K562 (cell line): ENCODE data around the gene TANC1. TPM values are rescaled to one million over a fixed set of nuclear protein-coding genes. Genes with fewer than 3 reads are reported as not detected.

ENCODE experiments used
- ATAC-seq: fragments of 200-7000 bp; cut with Tn5 transposase; 3 replicates; pipeline ENCODE4 v1.9.1; 2020; ENCODE audit warnings: moderate library complexity
- BruUV-seq: library from RNA; stranded (reverse); fragments of 400-500 nt; replicated peaks from 2 replicates; lab custom pipeline; 2021; lab: Mats Ljungman, UMichigan
- CTCF ChIA-PET: fragments of 300-600 bp; formaldehyde crosslinking; extraction: SDS; loops from one replicate; lab custom pipeline; 2021; ENCODE audit warnings: low intra/inter-chr PET ratio; lab: Yijun Ruan, JAX
- POLR2A ChIA-PET: fragments of 300-600, 350-650 bp; sonication (Branson Sonifier 250); formaldehyde crosslinking; extraction: SDS; loops from one replicate; lab custom pipeline; 2021; ENCODE audit warnings: antibody characterized with exemption, inconsistent platforms; lab: Yijun Ruan, JAX
- DNase-seq, 4 experiments: peaks; one replicate each; pipeline versions ENCODE4 v3.0.0 to v3.0.0-alpha.2; 2011 to 2018; ENCODE audit warnings: low spot score in 3 of 4, mixed read lengths in 3 of 4; ENCODE audit errors: extremely low read depth in 1 of 4
- FAIRE-seq: peaks from 2 replicates; lab custom pipeline; 2011; peaks lifted over from hg19 to GRCh38; lab: Jason Lieb, UNC
- H2AFZ ChIP-seq: 2 replicates; pipeline ENCODE4 v1.6.0; 2011; ENCODE audit warnings: low read depth, low read length, control low read depth, inconsistent platforms
- H3K27ac ChIP-seq: fragments of 200-600 bp; 3 replicates; pipeline ENCODE4 v1.8.0; 2011; ENCODE audit warnings: low read depth, mild to moderate bottlenecking, control low read depth, inconsistent platforms, low read length, moderate library complexity, mixed read lengths; ENCODE audit errors: extremely low read depth
- H3K27me3 ChIP-seq, 2 experiments: fragments of 300-600 bp in 1 of 2; 2 replicates in 1 of 2; 3 replicates in 1 of 2; pipeline versions ENCODE4 v1.6.0 to v1.8.0; 2011; ENCODE audit warnings: inconsistent platforms in 2 of 2, low read length in 2 of 2, mild to moderate bottlenecking in 1 of 2, mixed read lengths in 1 of 2, moderate library complexity in 1 of 2; ENCODE audit not compliant: control insufficient read depth in 2 of 2, insufficient read depth in 2 of 2
- H3K36me3 ChIP-seq: fragments of 300-600 bp; 3 replicates; pipeline ENCODE4 v1.8.0; 2011; ENCODE audit warnings: mild to moderate bottlenecking, low read length, inconsistent platforms; ENCODE audit not compliant: control insufficient read depth, insufficient read depth
- H3K4me1 ChIP-seq, 2 experiments: fragments of 200-600 bp in 1 of 2; replicated peaks in 1 of 2; 2 replicates in 1 of 2; 3 replicates in 1 of 2; pipeline versions ENCODE4 v1.5.1 to v1.8.0; 2011; ENCODE audit warnings: inconsistent platforms in 2 of 2, low read length in 2 of 2, mild to moderate bottlenecking in 1 of 2, mixed read lengths in 1 of 2, moderate library complexity in 1 of 2; ENCODE audit not compliant: control insufficient read depth in 2 of 2, insufficient read depth in 2 of 2
- H3K4me2 ChIP-seq: 2 replicates; pipeline ENCODE4 v1.6.1; 2011; ENCODE audit warnings: low read length, control low read depth, inconsistent platforms, mixed read lengths; ENCODE audit not compliant: insufficient read depth
- H3K4me3 ChIP-seq: fragments of 200-600 bp; sonication (generic), shearing (Covaris generic); 2 replicates; pipeline ENCODE4 v1.5.1; 2016; ENCODE audit warnings: control low read depth, inconsistent platforms
- H3K79me2 ChIP-seq: fragments of 200-600 bp; 3 replicates; pipeline ENCODE4 v1.8.0; 2011; ENCODE audit warnings: low read length, inconsistent platforms; ENCODE audit not compliant: control insufficient read depth, insufficient read depth
- H3K9ac ChIP-seq, 2 experiments: 2 replicates each; pipeline versions ENCODE4 v1.6.0 to v1.6.1; 2011; ENCODE audit warnings: low read depth in 2 of 2, low read length in 2 of 2, control low read depth in 1 of 2, inconsistent platforms in 1 of 2, mild to moderate bottlenecking in 1 of 2, mixed read lengths in 1 of 2; ENCODE audit not compliant: insufficient read depth in 1 of 2
- H3K9me1 ChIP-seq: one replicate; pipeline ENCODE4 v1.6.0; 2011; ENCODE audit warnings: inconsistent platforms, mild to moderate bottlenecking, low read length, moderate library complexity; ENCODE audit not compliant: control insufficient read depth, insufficient read depth
- H3K9me3 ChIP-seq: replicated peaks from 2 replicates; pipeline ENCODE4 v1.5.1; 2011; ENCODE audit warnings: low read depth, low read length, inconsistent platforms; ENCODE audit not compliant: control insufficient read depth, insufficient read depth
- H4K20me1 ChIP-seq: replicated peaks from 2 replicates; pipeline ENCODE4 v1.6.1; 2011; ENCODE audit warnings: low read length, inconsistent platforms, mixed read lengths; ENCODE audit not compliant: control insufficient read depth, insufficient read depth
- C11orf30 ChIP-seq: fragments of 450-650 bp; IDR thresholded peaks from 2 replicates; pipeline ENCODE4 v1.6.1; 2016; ENCODE audit warnings: low read depth, mild to moderate bottlenecking
- HDAC6 ChIP-seq: IDR thresholded peaks from 2 replicates; pipeline ENCODE4 v1.6.1; 2012; ENCODE audit warnings: low read depth, mild to moderate bottlenecking, control low read depth, inconsistent platforms, low read length, moderate library complexity
- ZNF121 ChIP-seq: sonication (generic); formaldehyde crosslinking; conservative IDR thresholded peaks from 2 replicates; pipeline ENCODE4 v1.8.0; 2022; ENCODE audit warnings: missing genetic modification reagents
- ZNF311 ChIP-seq: fragments of 250-450 bp; sonication (Bioruptor Pico); IDR thresholded peaks from 2 replicates; pipeline ENCODE4 v1.4.0; 2020; ENCODE audit warnings: mild to moderate bottlenecking, moderate library complexity
- WGBS: fragments of 100-300 bp; shearing (Covaris generic); methylation state at CpG from one replicate; pipeline ENCODE4 v1.1.6; 2016; ENCODE audit warnings: low coverage, mixed read lengths; ENCODE audit not compliant: insufficient coverage; ENCODE audit errors: missing lambda C conversion rate; 5-methylcytosine and 5-hydroxymethylcytosine counted together
- in situ Hi-C: fragments of 300-500 bp; cut with MboI; formaldehyde crosslinking; loops from 4 replicates; pipeline ENCODE4 v1.15.0; 2018; ENCODE audit warnings: inconsistent platforms, mixed read lengths
- intact Hi-C: fragments of 100-400 bp; cut with micrococcal nuclease; formaldehyde crosslinking; loops from 2 replicates; pipeline ENCODE4 v1.14.2; 2022
- polyA plus RNA-seq, 8 experiments: library from polyadenylated mRNA; depleted of rRNA in 4 of 8; stranded (reverse) in 5 of 8; unstranded in 3 of 8; fragments of >200 nt; fragmentation: Nextera tagmentation in 2 of 8; fragmentation: Illumina TruSeq in 1 of 8; extraction: Ambion mirVana in 2 of 8; extraction: Trizol in 1 of 8; gene quantifications; 2 replicates each; pipeline versions ENCODE4 v1.2.1 to v1.2.3, GENCODE V29; 2011 to 2014; ENCODE audit warnings: inconsistent platforms in 1 of 8, missing spikeins in 1 of 8
- total RNA-seq, 7 experiments: library from RNA; depleted of rRNA in 6 of 7; stranded (reverse); fragments of >200 nt in 6 of 7; fragmentation: Illumina TruSeq in 2 of 7; extraction: Trizol in 2 of 7; gene quantifications; 2 replicates each; pipeline versions ENCODE4 v1.2.1 to v1.2.3, GENCODE V29; 2011 to 2021; ENCODE audit warnings: low replicate concordance in 1 of 7

The TANC1 gene
- total and polyA plus RNA-seq, 9 of the 15 experiments (the other 6 are each of a cell fraction or from before 2014, with no cell fraction given), result under 0.01 to 0.20 (median 0.07) TPM; not detected in 1

GRCh38 chr2:159026170-159026569 is 57.7 kb downstream of the TANC1 start:
- H4K20me1 ChIP-seq, result no peaks in the 10 kb centered on the region
- TF ChIP-seq C11orf30 (0 out of 2 replicates have a peak, but pooled peaks have one; percentile 5), HDAC6 (no peak)
- TF ChIP-seq, all 486 proteins: peak for 1
- H3K4me3 ChIP-seq, result no peak overlapping the region
- WGBS, result 0% methylated on average over 2 of the region's 2 CpGs
- intact Hi-C loops (no loop called here), in situ Hi-C loops (no loop called here)
- H3K79me2 ChIP-seq, result no peaks in the 10 kb centered on the region
- peaks cover 2% of the 10 kb centered on the region for H3K9me1 ChIP-seq
- DNase-seq, result no peak
- no peak overlapping the region for H3K27ac ChIP-seq
- no peak overlapping the region for H3K4me2 ChIP-seq
- H3K9me3 ChIP-seq, result no peaks in the 10 kb centered on the region
- no peak overlapping the region for H3K9ac ChIP-seq
- H3K36me3 ChIP-seq, result no peaks in the 10 kb centered on the region
- POLR2A ChIA-PET, result interaction anchor here (0.8 kb wide), 1 partner anchor 149 kb away, joined by 3 read pairs; no protein-coding TSS in a partner anchor
- no peak overlapping the region for H2AFZ ChIP-seq
- CTCF ChIA-PET, result no interaction called here
- no peak for ATAC-seq
- no TSS peak for BruUV-seq
- no peak for FAIRE-seq
- H3K4me1 ChIP-seq, result peaks cover 6 to 11% of the 10 kb centered on the region in 2 experiments; a peak in 4 of 5 replicates
- H3K27me3 ChIP-seq, result peaks cover 2 to 15% of the 10 kb centered on the region in 2 experiments; a peak in 3 of 5 replicates

- no peaks in the 10 kb centered on the region for H3K36me3 ChIP-seq
- intact Hi-C loops, result no loop called here
- peaks cover 2 to 26% of the 10 kb centered on the region in 2 experiments; a peak in 4 of 5 replicates for H3K27me3 ChIP-seq
- no TSS peak for BruUV-seq
- no peaks in the 10 kb centered on the region for H3K79me2 ChIP-seq
- peak; percentile 33; the same call in 1 of the 2 replicates for TF ChIP-seq ZNF121 (CRISPR knock-in tag)
- TF ChIP-seq ZNF311, result no peak
- ChIA-PET POLR2A (no interaction called here), CTCF (no interaction called here)
- DNase-seq, result no peak
- no peaks in the 10 kb centered on the region for H4K20me1 ChIP-seq
- no peak overlapping the region for H3K27ac ChIP-seq
- H3K4me1 ChIP-seq, result peaks cover 7 to 13% of the 10 kb centered on the region in 2 experiments; a peak in 4 of 5 replicates
- 0% methylated on average over 1 of the region's 1 CpG for WGBS
- no peak for FAIRE-seq
- no peak overlapping the region for H3K4me3 ChIP-seq
- in situ Hi-C loops, result no loop called here
- no peak overlapping the region for H2AFZ ChIP-seq
- peaks cover 2% of the 10 kb centered on the region for H3K9me1 ChIP-seq
- ATAC-seq, result no peak
- H3K9me3 ChIP-seq, result no peaks in the 10 kb centered on the region
- H3K9ac ChIP-seq, result no peak overlapping the region
- H3K4me2 ChIP-seq, result no peak overlapping the region
Observed at GRCh38 chr2:159028776-159029175, 60.3 kb downstream of the TANC1 start.
